K562 (cell line): ENCODE data around the gene DENR. TPM values are rescaled to one million over a fixed set of nuclear protein-coding genes. Genes with fewer than 3 reads are reported as not detected.
A peak's percentile ranks its signal among the peaks of the same experiment; 100 is the strongest.

Source experiments
- ATAC-seq: fragments of 200-7000 bp; cut with Tn5 transposase; 3 replicates; pipeline ENCODE4 v1.9.1; 2020; ENCODE audit warnings: moderate library complexity
- BruUV-seq: library from RNA; stranded (reverse); fragments of 400-500 nt; replicated peaks from 2 replicates; lab custom pipeline; 2021; lab: Mats Ljungman, UMichigan
- CTCF ChIA-PET: fragments of 300-600 bp; formaldehyde crosslinking; extraction: SDS; loops from one replicate; lab custom pipeline; 2021; ENCODE audit warnings: low intra/inter-chr PET ratio; lab: Yijun Ruan, JAX
- POLR2A ChIA-PET: fragments of 300-600, 350-650 bp; sonication (Branson Sonifier 250); formaldehyde crosslinking; extraction: SDS; loops from one replicate; lab custom pipeline; 2021; ENCODE audit warnings: antibody characterized with exemption, inconsistent platforms; lab: Yijun Ruan, JAX
- DNase-seq, 4 experiments: peaks; one replicate each; pipeline versions ENCODE4 v3.0.0 to v3.0.0-alpha.2; 2011 to 2018; ENCODE audit warnings: low spot score in 3 of 4, mixed read lengths in 3 of 4; ENCODE audit errors: extremely low read depth in 1 of 4
- FAIRE-seq: peaks from 2 replicates; lab custom pipeline; 2011; peaks lifted over from hg19 to GRCh38; lab: Jason Lieb, UNC
- H2AFZ ChIP-seq: 2 replicates; pipeline ENCODE4 v1.6.0; 2011; ENCODE audit warnings: low read depth, low read length, control low read depth, inconsistent platforms
- H3K27ac ChIP-seq: fragments of 200-600 bp; 3 replicates; pipeline ENCODE4 v1.8.0; 2011; ENCODE audit warnings: low read depth, mild to moderate bottlenecking, control low read depth, inconsistent platforms, low read length, moderate library complexity, mixed read lengths; ENCODE audit errors: extremely low read depth
- H3K27me3 ChIP-seq, 2 experiments: fragments of 300-600 bp in 1 of 2; 2 replicates in 1 of 2; 3 replicates in 1 of 2; pipeline versions ENCODE4 v1.6.0 to v1.8.0; 2011; ENCODE audit warnings: inconsistent platforms in 2 of 2, low read length in 2 of 2, mild to moderate bottlenecking in 1 of 2, mixed read lengths in 1 of 2, moderate library complexity in 1 of 2; ENCODE audit not compliant: control insufficient read depth in 2 of 2, insufficient read depth in 2 of 2
- H3K36me3 ChIP-seq: fragments of 300-600 bp; 3 replicates; pipeline ENCODE4 v1.8.0; 2011; ENCODE audit warnings: mild to moderate bottlenecking, low read length, inconsistent platforms; ENCODE audit not compliant: control insufficient read depth, insufficient read depth
- H3K4me1 ChIP-seq, 2 experiments: fragments of 200-600 bp in 1 of 2; replicated peaks in 1 of 2; 2 replicates in 1 of 2; 3 replicates in 1 of 2; pipeline versions ENCODE4 v1.5.1 to v1.8.0; 2011; ENCODE audit warnings: inconsistent platforms in 2 of 2, low read length in 2 of 2, mild to moderate bottlenecking in 1 of 2, mixed read lengths in 1 of 2, moderate library complexity in 1 of 2; ENCODE audit not compliant: control insufficient read depth in 2 of 2, insufficient read depth in 2 of 2
- H3K4me2 ChIP-seq: 2 replicates; pipeline ENCODE4 v1.6.1; 2011; ENCODE audit warnings: low read length, control low read depth, inconsistent platforms, mixed read lengths; ENCODE audit not compliant: insufficient read depth
- H3K4me3 ChIP-seq: fragments of 200-600 bp; sonication (generic), shearing (Covaris generic); 2 replicates; pipeline ENCODE4 v1.5.1; 2016; ENCODE audit warnings: control low read depth, inconsistent platforms
- H3K79me2 ChIP-seq: fragments of 200-600 bp; 3 replicates; pipeline ENCODE4 v1.8.0; 2011; ENCODE audit warnings: low read length, inconsistent platforms; ENCODE audit not compliant: control insufficient read depth, insufficient read depth
- H3K9ac ChIP-seq, 2 experiments: 2 replicates each; pipeline versions ENCODE4 v1.6.0 to v1.6.1; 2011; ENCODE audit warnings: low read depth in 2 of 2, low read length in 2 of 2, control low read depth in 1 of 2, inconsistent platforms in 1 of 2, mild to moderate bottlenecking in 1 of 2, mixed read lengths in 1 of 2; ENCODE audit not compliant: insufficient read depth in 1 of 2
- H3K9me1 ChIP-seq: one replicate; pipeline ENCODE4 v1.6.0; 2011; ENCODE audit warnings: inconsistent platforms, mild to moderate bottlenecking, low read length, moderate library complexity; ENCODE audit not compliant: control insufficient read depth, insufficient read depth
- H3K9me3 ChIP-seq: replicated peaks from 2 replicates; pipeline ENCODE4 v1.5.1; 2011; ENCODE audit warnings: low read depth, low read length, inconsistent platforms; ENCODE audit not compliant: control insufficient read depth, insufficient read depth
- H4K20me1 ChIP-seq: replicated peaks from 2 replicates; pipeline ENCODE4 v1.6.1; 2011; ENCODE audit warnings: low read length, inconsistent platforms, mixed read lengths; ENCODE audit not compliant: control insufficient read depth, insufficient read depth
- ARID1B ChIP-seq: fragments of 450-650 bp; IDR thresholded peaks from 2 replicates; pipeline ENCODE4 v1.6.1; 2016; ENCODE audit warnings: antibody characterized with exemption, mild to moderate bottlenecking, inconsistent platforms
- FOS ChIP-seq: IDR thresholded peaks from 3 replicates; pipeline ENCODE4 v1.6.1; 2011; ENCODE audit not compliant: insufficient read length; ENCODE audit errors: extremely low read depth
- GATAD2A ChIP-seq: fragments of 450-650 bp; IDR thresholded peaks from 2 replicates; pipeline ENCODE4 v1.6.1; 2017
- KLF10 ChIP-seq: fragments of 250-450 bp; sonication (Bioruptor Pico); IDR thresholded peaks from 2 replicates; pipeline ENCODE4 v1.6.1; 2021; ENCODE audit warnings: matching md5 sums
- NFE2L1 ChIP-seq: fragments of 450-650 bp; IDR thresholded peaks from 2 replicates; pipeline ENCODE4 v1.6.1; 2016; ENCODE audit warnings: missing genetic modification characterization, low read depth, mild to moderate bottlenecking, missing compliant biosample characterization, moderate library complexity, borderline replicate concordance
- RNF2 ChIP-seq: sonication (generic); IDR thresholded peaks from 2 replicates; pipeline ENCODE4 v1.6.1; 2016
- SNRNP70 ChIP-seq: fragments of 200-400 bp; formaldehyde crosslinking; optimal IDR thresholded peaks from 2 replicates; pipeline ENCODE3; 2017; ENCODE audit warnings: low read depth, low read length
- SREBF2 ChIP-seq: sonication (generic); formaldehyde crosslinking; IDR thresholded peaks from 2 replicates; pipeline ENCODE4 v1.4.0; 2020; ENCODE audit warnings: mild to moderate bottlenecking, missing genetic modification reagents
- TSC22D4 ChIP-seq: fragments of 450-650 bp; IDR thresholded peaks from 2 replicates; pipeline ENCODE4 v1.6.1; 2016; ENCODE audit warnings: missing genetic modification characterization, missing biosample characterization, control low read depth
- ZFP30 ChIP-seq: fragments of 250-450 bp; sonication (Bioruptor Pico); IDR thresholded peaks from 2 replicates; pipeline ENCODE4 v1.8.0; 2022; ENCODE audit warnings: moderate library complexity, mild to moderate bottlenecking, inconsistent platforms, borderline replicate concordance
- ZKSCAN1 ChIP-seq: fragments of 150-350 bp; IDR thresholded peaks from 2 replicates; pipeline ENCODE4 v1.6.1; 2016; ENCODE audit warnings: low read depth, low read length
- ZNF217 ChIP-seq: sonication (generic); formaldehyde crosslinking; IDR thresholded peaks from 2 replicates; pipeline ENCODE4 v1.8.0; 2022; ENCODE audit warnings: mild to moderate bottlenecking, missing genetic modification reagents
- ZNF79 ChIP-seq: fragments of 250-450 bp; sonication (Bioruptor Pico); IDR thresholded peaks from 2 replicates; pipeline ENCODE4 v1.4.0; 2020; ENCODE audit warnings: low read depth, mild to moderate bottlenecking, moderate library complexity
- WGBS: fragments of 100-300 bp; shearing (Covaris generic); methylation state at CpG from one replicate; pipeline ENCODE4 v1.1.6; 2016; ENCODE audit warnings: low coverage, mixed read lengths; ENCODE audit not compliant: insufficient coverage; ENCODE audit errors: missing lambda C conversion rate; 5-methylcytosine and 5-hydroxymethylcytosine counted together
- in situ Hi-C: fragments of 300-500 bp; cut with MboI; formaldehyde crosslinking; loops from 4 replicates; pipeline ENCODE4 v1.15.0; 2018; ENCODE audit warnings: inconsistent platforms, mixed read lengths
- intact Hi-C: fragments of 100-400 bp; cut with micrococcal nuclease; formaldehyde crosslinking; loops from 2 replicates; pipeline ENCODE4 v1.14.2; 2022
- polyA plus RNA-seq, 8 experiments: library from polyadenylated mRNA; depleted of rRNA in 4 of 8; stranded (reverse) in 5 of 8; unstranded in 3 of 8; fragments of >200 nt; fragmentation: Nextera tagmentation in 2 of 8; fragmentation: Illumina TruSeq in 1 of 8; extraction: Ambion mirVana in 2 of 8; extraction: Trizol in 1 of 8; gene quantifications; 2 replicates each; pipeline versions ENCODE4 v1.2.1 to v1.2.3, GENCODE V29; 2011 to 2014; ENCODE audit warnings: inconsistent platforms in 1 of 8, missing spikeins in 1 of 8
- total RNA-seq, 7 experiments: library from RNA; depleted of rRNA in 6 of 7; stranded (reverse); fragments of >200 nt in 6 of 7; fragmentation: Illumina TruSeq in 2 of 7; extraction: Trizol in 2 of 7; gene quantifications; 2 replicates each; pipeline versions ENCODE4 v1.2.1 to v1.2.3, GENCODE V29; 2011 to 2021; ENCODE audit warnings: low replicate concordance in 1 of 7
- TF ChIP-seq, protein P1 (sequence below): fragments of 450-650 bp; IDR thresholded peaks from 2 replicates; pipeline ENCODE4 v1.6.1; 2016; ENCODE audit warnings: low read depth, mild to moderate bottlenecking, moderate library complexity
- TF ChIP-seq, protein P2 (sequence below): fragments of 450-650 bp; IDR thresholded peaks from one replicate; pipeline ENCODE4 v1.6.1; 2018; ENCODE audit warnings: mild to moderate bottlenecking, moderate library complexity; ENCODE audit not compliant: partially characterized antibody
- TF ChIP-seq, protein P3 (sequence below): sonication (generic); formaldehyde crosslinking; IDR thresholded peaks from 2 replicates; pipeline ENCODE4 v1.9.0; 2022; ENCODE audit warnings: mild to moderate bottlenecking, missing genetic modification reagents

The DENR gene
- total and polyA plus RNA-seq, 9 of the 15 experiments (the other 6 are each of a cell fraction or from before 2014, with no cell fraction given) = 32.5 to 77.4 (median 54.7) TPM

DNA sequence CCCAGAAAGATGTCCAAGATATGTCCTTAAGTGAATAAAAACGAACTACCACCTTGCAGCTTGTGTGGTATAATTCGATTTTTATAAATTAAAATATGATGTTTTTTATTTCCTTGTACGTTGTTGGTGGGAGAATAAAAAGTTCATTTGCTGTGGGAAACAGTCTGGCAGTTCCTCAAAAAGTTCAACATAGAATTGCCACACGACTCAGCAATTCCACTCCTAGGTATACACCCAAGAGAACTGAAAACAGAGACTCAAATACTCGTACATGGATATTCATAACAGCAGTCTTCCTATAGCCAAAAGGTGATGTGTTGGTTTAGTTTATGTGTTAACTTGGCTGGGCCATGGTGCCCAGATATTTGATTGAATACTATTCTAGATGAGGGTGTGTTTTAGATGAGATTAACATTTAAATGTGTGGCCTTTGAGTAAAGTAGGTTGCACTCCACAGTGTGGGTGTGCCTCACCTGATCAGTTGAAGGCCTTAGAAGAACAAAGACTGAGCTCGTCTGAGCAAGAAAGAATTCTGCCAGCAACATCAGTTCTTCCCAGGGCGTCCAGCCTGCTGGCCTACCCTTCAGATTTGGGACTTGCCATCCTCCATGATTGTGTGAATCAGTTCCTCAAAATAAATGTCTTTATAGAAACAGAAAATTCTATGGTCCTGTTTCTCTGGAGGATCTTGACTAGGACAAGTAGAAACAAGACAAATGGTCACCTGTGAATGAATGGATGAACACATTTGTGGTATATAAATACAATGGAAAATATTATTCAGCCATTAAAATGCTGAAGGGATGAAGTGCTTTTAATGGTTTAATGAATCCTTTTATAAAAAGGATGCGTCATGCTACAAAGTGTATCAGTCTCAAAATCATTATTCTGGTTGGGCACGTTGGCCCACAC, 5.1 kb upstream of the DENR start (continued):
- TF ChIP-seq, protein P1, sequence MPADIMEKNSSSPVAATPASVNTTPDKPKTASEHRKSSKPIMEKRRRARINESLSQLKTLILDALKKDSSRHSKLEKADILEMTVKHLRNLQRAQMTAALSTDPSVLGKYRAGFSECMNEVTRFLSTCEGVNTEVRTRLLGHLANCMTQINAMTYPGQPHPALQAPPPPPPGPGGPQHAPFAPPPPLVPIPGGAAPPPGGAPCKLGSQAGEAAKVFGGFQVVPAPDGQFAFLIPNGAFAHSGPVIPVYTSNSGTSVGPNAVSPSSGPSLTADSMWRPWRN = no peak
- TF ChIP-seq KLF10 (CRISPR knock-in tag) = no peak

DNA sequence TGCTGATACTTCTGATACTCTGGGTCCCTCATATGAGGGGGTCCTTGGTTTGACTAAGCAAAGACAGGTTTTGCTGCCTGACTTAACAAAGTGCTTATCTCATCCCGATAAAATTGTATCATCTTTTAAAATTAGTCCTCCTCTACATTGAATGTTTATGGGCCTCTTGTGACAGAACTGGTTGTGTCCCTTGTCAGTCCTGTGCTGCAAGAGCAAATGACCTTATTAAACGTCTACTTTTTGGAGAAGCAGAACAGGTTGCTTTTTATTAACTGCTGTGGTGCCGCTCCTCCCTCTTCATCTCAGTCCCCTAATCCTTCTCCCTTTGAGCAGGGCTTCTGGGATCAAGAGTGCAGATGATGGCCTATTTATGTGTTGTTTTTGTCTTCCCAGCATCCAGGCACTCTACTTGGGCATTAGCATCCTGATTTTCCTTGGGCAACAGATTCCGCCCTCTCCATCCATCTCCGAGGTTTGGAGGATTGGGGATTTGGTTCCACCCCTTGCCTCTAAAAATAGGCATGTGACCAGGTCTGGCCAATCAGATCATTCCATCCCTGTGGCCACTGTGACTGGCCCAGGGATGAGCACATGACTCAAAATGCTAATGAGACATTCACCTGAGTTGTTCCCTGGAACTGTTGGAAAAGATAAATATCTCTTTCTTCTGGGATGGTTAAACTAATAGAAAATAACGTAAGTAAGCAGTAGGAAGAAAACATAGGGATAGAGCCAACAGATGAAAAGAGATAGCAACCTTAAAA, 2.9 kb upstream of the DENR start:
- in situ Hi-C loops = loop anchor here (5.0 kb wide), 1 partner anchor 112 kb away; no protein-coding TSS in a partner anchor
- no peak for TF ChIP-seq NFE2L1 (tag)
- no peak for TF ChIP-seq TSC22D4
- TF ChIP-seq ZNF217 (CRISPR knock-in tag) = no peak
- TF ChIP-seq, protein P2, sequence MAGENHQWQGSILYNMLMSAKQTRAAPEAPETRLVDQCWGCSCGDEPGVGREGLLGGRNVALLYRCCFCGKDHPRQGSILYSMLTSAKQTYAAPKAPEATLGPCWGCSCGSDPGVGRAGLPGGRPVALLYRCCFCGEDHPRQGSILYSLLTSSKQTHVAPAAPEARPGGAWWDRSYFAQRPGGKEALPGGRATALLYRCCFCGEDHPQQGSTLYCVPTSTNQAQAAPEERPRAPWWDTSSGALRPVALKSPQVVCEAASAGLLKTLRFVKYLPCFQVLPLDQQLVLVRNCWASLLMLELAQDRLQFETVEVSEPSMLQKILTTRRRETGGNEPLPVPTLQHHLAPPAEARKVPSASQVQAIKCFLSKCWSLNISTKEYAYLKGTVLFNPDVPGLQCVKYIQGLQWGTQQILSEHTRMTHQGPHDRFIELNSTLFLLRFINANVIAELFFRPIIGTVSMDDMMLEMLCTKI = no peak
- TF ChIP-seq SREBF2 (CRISPR knock-in tag) = no peak
- peak; percentile 13 for TF ChIP-seq FOS
- TF ChIP-seq GATAD2A = no peak
- no peak for TF ChIP-seq SNRNP70
- no peak for TF ChIP-seq ZFP30 (CRISPR knock-in tag)
- no peak for TF ChIP-seq RNF2
- no peak for TF ChIP-seq ZNF79 (CRISPR knock-in tag)
- TF ChIP-seq ZKSCAN1 = no peak
- TF ChIP-seq, protein P3, sequence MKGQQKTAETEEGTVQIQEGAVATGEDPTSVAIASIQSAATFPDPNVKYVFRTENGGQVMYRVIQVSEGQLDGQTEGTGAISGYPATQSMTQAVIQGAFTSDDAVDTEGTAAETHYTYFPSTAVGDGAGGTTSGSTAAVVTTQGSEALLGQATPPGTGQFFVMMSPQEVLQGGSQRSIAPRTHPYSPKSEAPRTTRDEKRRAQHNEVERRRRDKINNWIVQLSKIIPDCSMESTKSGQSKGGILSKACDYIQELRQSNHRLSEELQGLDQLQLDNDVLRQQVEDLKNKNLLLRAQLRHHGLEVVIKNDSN (CRISPR knock-in tag) = peak; percentile 96
- no peak for TF ChIP-seq ARID1B

More for the DNA sequence above, 2.9 kb upstream of the DENR start:
- ChIA-PET CTCF (interaction anchor here (4.1 kb wide), 1 partner anchor 112 kb away, joined by 61 read pairs; no protein-coding TSS in a partner anchor), POLR2A (no interaction called here)
- peak; percentile 28 to 57 (median 40) for DNase-seq
- H2AFZ ChIP-seq = peak overlapping the region; percentile 43; the same call in 1 of the 2 replicates
- no peaks in the 10 kb centered on the region for H3K9me3 ChIP-seq
- peaks cover 18 to 26% of the 10 kb centered on the region in 2 experiments; a peak in 4 of 5 replicates for H3K4me1 ChIP-seq
- no peak overlapping the region for H3K4me2 ChIP-seq
- intact Hi-C loops = loop anchor here (10.0 kb wide), 1 partner anchor 355 kb away; no protein-coding TSS in a partner anchor
- H3K27me3 ChIP-seq = no peaks in the 10 kb centered on the region
- no peak overlapping the region for H3K9ac ChIP-seq
- FAIRE-seq = no peak
- no peaks in the 10 kb centered on the region for H4K20me1 ChIP-seq
- no peaks in the 10 kb centered on the region for H3K9me1 ChIP-seq
- H3K36me3 ChIP-seq = peaks cover 12% of the 10 kb centered on the region; the same call in 2 of the 3 replicates
- WGBS = 61% methylated on average over 6 of the region's 6 CpGs
- no peak overlapping the region for H3K27ac ChIP-seq
- no TSS peak for BruUV-seq
- no peak overlapping the region for H3K4me3 ChIP-seq
- peaks cover 21% of the 10 kb centered on the region for H3K79me2 ChIP-seq
- ATAC-seq = no peak
